B cell (primary cell): ENCODE data around the gene GALR3.

ENCODE experiments used
- EZH2 ChIP-seq: IDR thresholded peaks from 2 replicates; pipeline ENCODE4 v1.6.1; 2012; ENCODE audit warnings: borderline replicate concordance, low read depth, mild to moderate bottlenecking, moderate library complexity, low read length; ENCODE audit not compliant: insufficient read depth, poor library complexity, severe bottlenecking
- TF ChIP-seq, protein P1 (sequence below): fragments of 200-600 bp; IDR thresholded peaks from one replicate; pipeline ENCODE4 v1.8.0; 2022; ENCODE audit warnings: antibody characterized with exemption, mild to moderate bottlenecking

DNA sequence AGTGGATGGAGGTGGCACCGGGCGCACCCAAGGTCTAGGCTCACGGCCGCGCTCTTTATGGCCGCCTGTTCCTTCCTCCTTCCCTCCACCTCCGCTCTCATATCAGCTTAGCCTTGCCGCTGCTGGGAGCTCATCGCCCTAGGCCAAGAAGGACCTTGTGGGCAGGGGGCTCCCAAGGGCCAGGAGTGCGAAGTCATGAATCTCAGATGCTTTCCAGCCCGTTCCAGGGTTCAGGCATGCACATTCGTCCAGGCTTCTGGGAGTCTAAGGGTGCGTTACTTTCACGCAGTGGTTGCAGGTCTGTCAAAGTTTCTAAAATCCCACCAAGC, 4.1 kb upstream of the GALR3 start:
- TF ChIP-seq, protein P1, sequence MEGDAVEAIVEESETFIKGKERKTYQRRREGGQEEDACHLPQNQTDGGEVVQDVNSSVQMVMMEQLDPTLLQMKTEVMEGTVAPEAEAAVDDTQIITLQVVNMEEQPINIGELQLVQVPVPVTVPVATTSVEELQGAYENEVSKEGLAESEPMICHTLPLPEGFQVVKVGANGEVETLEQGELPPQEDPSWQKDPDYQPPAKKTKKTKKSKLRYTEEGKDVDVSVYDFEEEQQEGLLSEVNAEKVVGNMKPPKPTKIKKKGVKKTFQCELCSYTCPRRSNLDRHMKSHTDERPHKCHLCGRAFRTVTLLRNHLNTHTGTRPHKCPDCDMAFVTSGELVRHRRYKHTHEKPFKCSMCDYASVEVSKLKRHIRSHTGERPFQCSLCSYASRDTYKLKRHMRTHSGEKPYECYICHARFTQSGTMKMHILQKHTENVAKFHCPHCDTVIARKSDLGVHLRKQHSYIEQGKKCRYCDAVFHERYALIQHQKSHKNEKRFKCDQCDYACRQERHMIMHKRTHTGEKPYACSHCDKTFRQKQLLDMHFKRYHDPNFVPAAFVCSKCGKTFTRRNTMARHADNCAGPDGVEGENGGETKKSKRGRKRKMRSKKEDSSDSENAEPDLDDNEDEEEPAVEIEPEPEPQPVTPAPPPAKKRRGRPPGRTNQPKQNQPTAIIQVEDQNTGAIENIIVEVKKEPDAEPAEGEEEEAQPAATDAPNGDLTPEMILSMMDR = no peak
- TF ChIP-seq EZH2 = no peak
